Hematopoietic multipotent progenitor cell treated with erythropoietin and hydrocortisone succinate and interleukin-3 and kit ligand, for 4 days (in vitro differentiated cells): ENCODE results near the gene ZCCHC7.

Experiments
- DNase-seq: peaks from one replicate; pipeline ENCODE4 v3.0.0-alpha.2; 2015

Gene ZCCHC7

GRCh38 chr9:37212435-37212834, 92.1 kb downstream of the ZCCHC7 start:
- DNase-seq = no peak

GRCh38 chr9:37215381-37215780, 95.0 kb downstream of the ZCCHC7 start:
- no peak for DNase-seq

DNA sequence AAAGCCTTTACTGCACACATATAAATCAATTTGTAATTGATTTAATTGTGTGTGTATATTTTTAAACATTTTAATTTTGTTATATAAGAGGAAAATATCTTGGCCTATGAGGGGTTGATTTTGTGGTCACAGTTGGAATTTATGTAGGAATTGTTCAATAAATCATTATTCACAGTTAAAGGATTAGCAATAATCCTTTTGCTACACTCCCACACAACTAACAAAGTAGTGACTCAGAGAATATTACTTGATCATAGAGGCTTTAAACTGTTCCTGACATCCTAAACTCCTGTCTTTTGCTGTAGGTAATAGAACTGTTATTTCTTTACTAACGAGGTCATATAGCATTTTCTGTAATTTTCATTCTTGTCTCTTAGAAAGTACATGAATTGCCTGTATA, 95.5 kb downstream of the ZCCHC7 start:
- DNase-seq = no peak

GRCh38 chr9:37217161-37217560, 96.8 kb downstream of the ZCCHC7 start:
- no peak for DNase-seq

DNA sequence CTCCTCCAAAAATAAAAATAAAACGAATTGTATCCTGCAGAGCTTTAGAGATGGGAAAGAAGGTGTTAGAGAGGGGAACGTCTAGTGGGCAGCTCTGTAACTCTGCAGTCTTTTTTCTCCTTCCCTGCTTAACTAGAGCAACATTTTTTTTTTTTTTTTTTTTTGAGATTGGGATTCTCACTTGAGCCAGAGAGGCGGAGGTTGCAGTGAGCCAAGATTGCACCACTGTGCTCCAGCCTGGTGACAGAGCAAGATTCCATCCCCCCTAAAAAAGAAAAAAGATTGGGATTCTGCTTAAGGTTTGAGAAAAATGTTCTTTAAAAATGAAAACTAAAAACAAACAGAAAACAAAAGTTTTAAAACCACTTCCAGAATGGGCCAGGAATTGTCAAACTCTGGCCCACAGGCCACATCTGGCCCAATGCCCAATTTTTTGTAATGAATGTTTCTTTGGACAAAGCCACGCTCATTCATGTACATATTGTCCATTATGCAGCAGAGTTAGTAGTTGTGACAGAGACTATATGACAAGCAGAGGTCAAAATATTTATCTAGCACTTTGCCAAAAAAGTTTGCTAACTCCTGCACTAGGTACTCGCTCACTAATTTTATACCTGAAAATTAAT, 98.5 kb downstream of the ZCCHC7 start:
- DNase-seq = peak; percentile 15

- DNase-seq = no peak
These were observed 100.6 kb downstream of the ZCCHC7 start for GRCh38 chr9:37220971-37221370.

- DNase-seq = no peak
These were observed 101.2 kb downstream of the ZCCHC7 start for GRCh38 chr9:37221489-37222106.

DNA sequence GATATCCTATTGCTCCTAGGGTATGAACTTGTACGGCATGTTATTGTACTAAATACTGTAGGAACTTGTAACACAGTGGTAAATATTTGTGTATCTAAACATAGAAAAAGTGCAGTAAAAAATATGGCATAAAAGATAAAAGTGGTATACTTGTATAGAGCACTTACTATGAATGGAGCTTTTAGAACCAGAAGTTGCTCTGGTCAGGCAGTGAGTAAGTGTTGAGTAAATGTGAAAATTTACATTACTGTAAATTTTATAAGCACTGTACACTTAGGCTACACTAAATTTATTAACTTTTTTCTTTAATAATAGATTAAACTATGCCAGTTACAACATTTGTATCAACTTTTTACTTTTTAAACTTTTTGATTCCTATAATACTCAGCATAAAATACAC, 109.1 kb downstream of the ZCCHC7 start:
- DNase-seq = no peak

- DNase-seq = no peak
These were observed 109.6 kb downstream of the ZCCHC7 start for GRCh38 chr9:37229882-37230482.

DNA sequence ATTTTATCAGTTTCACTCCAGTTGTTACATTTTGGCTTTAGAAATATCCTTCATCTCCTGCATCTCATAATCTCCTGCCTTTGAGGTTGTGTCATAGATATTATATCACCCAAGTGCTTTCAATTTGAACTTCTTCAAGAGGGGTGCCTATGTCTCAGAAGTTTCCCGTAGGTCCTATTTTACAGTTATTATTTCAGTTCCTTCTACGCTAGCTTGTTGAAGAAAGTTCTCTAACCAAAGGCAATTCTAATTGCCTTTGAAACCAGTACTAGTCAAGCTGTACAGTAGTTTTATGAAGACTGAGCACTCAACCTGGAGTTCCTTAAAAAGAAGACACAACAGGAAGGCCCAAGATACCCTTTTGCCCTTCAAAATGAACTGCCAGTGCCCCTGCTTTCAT, 116.4 kb downstream of the ZCCHC7 start:
- DNase-seq = no peak

DNA sequence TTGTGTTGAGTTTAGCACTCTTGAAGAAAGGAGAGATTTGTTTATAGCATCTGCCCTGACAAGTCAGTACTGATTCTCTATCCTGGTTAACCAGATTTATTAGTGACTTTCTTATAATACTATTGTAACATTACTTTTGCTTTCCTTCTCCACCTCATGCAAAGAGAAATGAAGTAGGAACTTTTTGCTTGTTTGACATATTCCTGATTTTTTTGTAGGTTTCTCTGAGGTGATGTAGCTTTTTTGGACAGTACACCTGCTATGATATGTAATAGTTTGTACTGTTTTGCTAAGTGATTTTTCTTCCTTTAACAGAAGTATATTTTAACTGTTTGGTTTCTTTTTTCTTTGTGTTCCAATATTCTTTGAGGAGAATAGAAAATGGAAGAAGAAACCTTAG, 117.7 kb downstream of the ZCCHC7 start:
- DNase-seq = no peak

DNA sequence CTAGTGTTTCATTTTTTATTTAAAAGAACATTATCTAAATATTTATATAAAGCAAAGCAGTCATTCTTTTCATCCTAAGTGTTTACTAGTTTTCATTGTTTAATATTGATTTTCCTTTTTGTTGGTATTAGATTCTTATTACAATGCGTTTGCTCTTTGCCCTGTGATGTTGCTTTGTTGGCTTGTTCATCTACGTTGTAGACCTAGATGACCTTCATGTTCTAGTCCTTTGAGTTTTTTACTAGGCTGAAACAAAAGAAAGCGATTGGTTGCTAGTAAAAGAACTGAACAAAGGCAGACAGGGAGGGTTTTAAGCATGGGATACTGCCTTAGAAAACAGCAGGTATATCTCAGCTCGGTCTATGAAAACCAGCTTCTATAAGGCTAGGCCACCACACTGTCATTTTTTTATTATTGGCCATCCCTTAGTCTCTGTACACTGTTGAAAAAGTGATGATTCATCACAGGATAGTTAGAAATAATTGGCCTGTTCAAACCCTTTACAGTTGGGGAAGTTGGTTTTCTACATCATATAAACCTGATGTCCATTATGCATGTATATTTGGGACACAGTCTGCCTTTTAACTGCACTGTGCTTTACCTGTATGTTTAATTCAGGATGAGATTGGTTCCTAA, 119.0 kb downstream of the ZCCHC7 start:
- DNase-seq = peak; percentile 20

DNA sequence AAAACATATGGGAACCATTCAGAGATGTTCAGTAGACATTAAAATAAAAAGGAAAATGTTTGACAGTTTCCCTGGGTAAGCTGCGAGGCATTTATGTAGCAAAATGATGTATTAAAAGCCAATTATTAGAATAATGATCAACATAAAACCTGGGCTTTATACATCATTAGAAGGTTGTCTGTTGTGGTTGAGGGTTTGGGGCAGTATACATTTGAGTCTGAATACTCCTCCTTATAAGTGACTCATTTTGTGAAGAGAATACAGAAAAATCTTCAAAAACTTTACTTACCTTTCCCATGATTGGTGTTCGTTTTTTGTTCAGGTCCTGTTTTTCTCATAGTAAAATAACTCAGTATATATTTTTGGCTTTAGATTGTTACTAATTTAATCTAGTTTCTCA, 119.5 kb downstream of the ZCCHC7 start:
- no peak for DNase-seq

GRCh38 chr9:37241340-37241739, 121.0 kb downstream of the ZCCHC7 start:
- DNase-seq = no peak

DNA sequence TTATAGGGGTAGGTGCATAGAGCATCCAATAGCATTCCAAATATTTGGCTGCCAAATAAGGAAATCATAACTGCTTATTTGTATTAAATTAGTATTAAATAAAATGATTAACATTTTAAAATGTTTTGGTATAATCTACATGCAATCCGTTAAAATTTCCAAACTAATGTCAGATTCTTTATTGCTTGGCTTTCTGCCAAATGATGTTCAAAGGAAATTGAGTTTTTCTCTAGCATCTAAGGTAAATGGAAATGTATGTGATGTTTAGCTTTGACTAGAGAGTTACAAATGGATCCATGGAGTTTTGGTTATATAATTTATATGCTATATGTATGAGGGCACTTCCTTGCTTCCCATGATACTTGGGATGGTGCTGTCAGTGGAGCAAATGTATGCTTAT, 121.7 kb downstream of the ZCCHC7 start:
- DNase-seq = no peak

DNA sequence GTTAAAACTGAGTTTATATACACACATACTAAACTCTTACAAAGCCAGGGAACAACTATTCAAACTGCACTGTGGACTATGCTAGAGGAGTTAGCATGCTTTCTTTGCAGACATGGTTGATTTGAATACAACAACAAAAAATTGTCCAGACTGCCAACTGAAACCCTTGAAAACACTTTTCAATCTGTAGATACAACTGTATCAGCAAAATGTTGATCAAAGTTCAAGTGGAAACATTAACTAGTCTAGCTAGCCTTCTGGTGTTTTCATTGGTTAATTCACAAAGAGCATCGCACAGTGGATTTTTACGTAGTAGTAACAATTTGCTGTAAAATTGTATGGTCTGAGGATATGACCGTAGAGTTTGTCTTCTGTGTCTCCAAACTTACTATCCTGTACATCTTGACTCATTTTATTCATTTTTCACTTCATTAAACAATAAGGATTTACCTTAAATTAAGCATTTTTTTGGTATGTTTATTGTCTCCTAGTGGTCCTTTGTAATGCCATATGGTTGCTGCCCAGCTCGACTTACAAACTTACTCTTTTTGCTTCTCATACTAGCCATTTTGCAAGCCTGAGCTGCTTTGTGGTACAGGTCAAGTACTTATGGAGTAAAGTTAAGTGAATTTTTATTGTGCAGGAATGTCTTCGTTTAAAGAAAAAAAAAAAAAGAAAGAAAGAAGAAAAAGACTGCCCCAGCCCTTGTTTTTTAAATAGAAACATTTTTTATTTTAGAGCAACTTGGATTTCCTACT, 123.4 kb downstream of the ZCCHC7 start:
- no peak for DNase-seq

DNA sequence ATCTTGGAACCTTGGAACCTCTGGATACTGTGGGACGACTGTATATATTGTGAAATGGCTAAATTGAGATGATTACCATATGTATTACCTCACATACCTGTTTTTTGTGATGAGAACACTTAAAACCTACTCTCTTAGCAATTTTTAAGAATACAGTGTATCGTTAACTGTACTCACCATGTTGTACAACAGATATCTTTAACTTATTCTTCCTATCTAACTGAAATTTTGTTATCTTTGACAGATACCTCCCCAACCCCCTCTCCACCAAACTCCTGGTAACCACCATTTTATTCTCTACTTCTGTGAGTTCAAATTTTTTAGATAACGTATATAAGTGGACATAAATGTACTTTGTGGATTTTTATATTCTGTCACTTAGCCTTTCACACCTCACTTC, 126.5 kb downstream of the ZCCHC7 start:
- peak; percentile 33 for DNase-seq

DNA sequence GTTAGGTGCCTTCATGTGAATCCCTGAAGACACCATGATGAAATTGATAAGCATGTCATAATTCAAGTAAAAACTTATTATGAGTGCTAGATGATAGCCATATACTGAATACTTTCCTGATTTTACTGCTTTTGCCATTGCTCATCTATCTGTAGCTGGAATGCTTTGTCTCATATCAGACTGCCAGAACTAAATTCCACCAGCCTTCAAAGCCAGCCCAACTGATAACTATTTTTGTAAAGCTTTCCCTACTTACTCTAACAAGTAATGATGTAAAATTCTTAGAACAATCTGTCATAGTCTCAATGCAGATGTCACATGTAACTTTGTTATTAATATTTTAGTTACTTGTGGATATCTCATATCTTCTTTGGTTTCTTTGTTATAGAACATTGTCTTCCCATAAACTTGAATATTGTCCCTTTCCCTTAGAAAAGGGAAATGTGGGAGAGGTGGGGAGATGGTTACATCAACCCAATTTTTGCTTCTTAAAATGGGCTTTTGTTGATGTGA, 128.3 kb downstream of the ZCCHC7 start:
- DNase-seq = no peak

- DNase-seq = no peak
These were observed 131.1 kb downstream of the ZCCHC7 start for GRCh38 chr9:37251452-37251851.

- DNase-seq = no peak
These were observed 133.1 kb downstream of the ZCCHC7 start for GRCh38 chr9:37253377-37253937.

DNA sequence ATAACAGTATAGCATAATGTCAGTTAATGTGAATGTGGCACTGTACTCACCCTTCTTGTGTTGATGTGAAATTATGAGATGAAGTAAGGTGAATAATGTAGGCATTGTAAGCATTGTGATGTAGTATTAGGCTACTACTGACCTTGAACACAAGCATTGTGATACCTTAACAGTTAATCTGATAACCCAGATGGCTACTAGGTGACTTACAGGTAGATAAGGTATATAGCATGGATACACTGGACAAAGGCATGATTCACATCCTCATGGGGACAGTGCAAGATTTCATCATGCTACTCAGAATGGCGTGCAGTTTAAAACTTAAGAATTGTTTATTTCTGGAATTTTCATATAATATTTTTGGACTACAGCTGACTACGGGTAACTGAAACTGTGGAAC, 134.8 kb downstream of the ZCCHC7 start:
- no peak for DNase-seq

DNA sequence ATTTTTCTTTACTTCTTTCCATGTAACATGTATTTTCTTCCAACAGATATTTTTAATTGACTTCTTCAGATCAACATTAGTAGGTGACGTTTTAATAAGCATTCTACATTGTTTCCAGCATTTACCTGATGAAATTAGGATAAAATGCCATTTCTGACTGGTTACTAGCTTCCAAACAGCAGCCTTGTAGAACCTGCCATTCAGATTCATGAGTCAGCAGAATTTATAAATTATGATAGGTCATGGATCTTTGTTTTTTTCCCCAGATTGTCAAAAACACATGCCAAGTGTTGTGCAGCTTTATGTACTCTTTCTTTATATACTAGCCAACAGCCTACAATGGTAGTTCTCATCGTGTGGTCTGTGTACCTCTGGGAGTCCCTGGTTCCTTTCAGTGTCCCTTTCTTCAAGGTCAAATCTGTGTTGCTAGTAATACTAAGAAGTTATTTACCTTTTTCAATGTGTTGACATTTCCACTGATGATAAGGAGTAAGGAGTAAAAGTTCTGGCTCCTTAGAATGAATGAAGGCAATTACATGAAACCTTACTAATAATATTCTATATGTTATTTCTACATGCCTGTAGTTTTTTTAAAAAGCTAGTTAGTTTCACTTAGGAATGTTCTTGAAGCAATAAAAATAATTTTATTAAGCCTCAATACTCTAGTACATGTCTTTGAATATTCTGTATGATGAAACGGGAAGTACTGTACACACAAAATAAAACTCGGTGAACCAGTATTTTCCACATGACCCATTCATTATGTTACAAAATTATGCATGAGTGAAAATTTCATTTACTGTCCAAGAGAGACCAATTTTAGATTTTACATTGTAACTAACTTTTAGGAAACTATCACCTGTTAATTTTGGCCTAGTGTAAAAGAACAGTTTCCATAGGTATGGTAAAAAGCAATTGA, 135.8 kb downstream of the ZCCHC7 start:
- DNase-seq = no peak
